Smooth muscle cell (in vitro differentiated cells): Measurements from ENCODE around the gene HDAC4. TPM values are rescaled to one million over a fixed set of nuclear protein-coding genes. Genes with fewer than 3 reads are reported as not detected.

ENCODE experiments used
- DNase-seq: peaks from one replicate; lab custom pipeline; 2025; ENCODE audit not compliant: unreplicated experiment; lab: John Stamatoyannopoulos, UW
- H2AFZ ChIP-seq: fragments of 200-600 bp; sonication (generic); 2 replicates; pipeline ENCODE4 v1.6.0; 2016; ENCODE audit warnings: antibody characterized with exemption, low read depth, mild to moderate bottlenecking
- H3F3A ChIP-seq: fragments of 200-600 bp; sonication (generic); 2 replicates; pipeline ENCODE4 v1.6.0; 2017; ENCODE audit warnings: antibody characterized with exemption, low read depth
- H3K27ac ChIP-seq: fragments of 200-600 bp; sonication (generic); 2 replicates; pipeline ENCODE4 v1.5.1; 2016; ENCODE audit warnings: low read depth, mild to moderate bottlenecking
- H3K27me3 ChIP-seq: fragments of 200-600 bp; sonication (generic); 2 replicates; pipeline ENCODE4 v1.6.1; 2016; ENCODE audit warnings: low read depth, mild to moderate bottlenecking
- H3K36me3 ChIP-seq: fragments of 200-600 bp; sonication (generic); 2 replicates; pipeline ENCODE4 v1.5.1; 2016; ENCODE audit warnings: low read depth
- H3K4me1 ChIP-seq: fragments of 200-600 bp; sonication (generic); 2 replicates; pipeline ENCODE4 v1.5.1; 2016; ENCODE audit warnings: low read depth
- H3K4me2 ChIP-seq: fragments of 200-600 bp; sonication (generic); 2 replicates; pipeline ENCODE4 v1.6.0; 2016; ENCODE audit warnings: mild to moderate bottlenecking
- H3K4me3 ChIP-seq: fragments of 200-600 bp; sonication (generic); 2 replicates; pipeline ENCODE4 v1.5.1; 2016; ENCODE audit warnings: mild to moderate bottlenecking
- H3K79me2 ChIP-seq: fragments of 200-600 bp; sonication (generic); 2 replicates; pipeline ENCODE4 v1.6.0; 2016; ENCODE audit warnings: low read depth, mild to moderate bottlenecking
- H3K9ac ChIP-seq: fragments of 200-600 bp; sonication (generic); 2 replicates; pipeline ENCODE4 v1.6.0; 2016; ENCODE audit warnings: low read depth
- H3K9me3 ChIP-seq: fragments of 200-600 bp; sonication (generic); replicated peaks from 2 replicates; pipeline ENCODE4 v1.5.1; 2016; ENCODE audit warnings: low read depth
- H4K20me1 ChIP-seq: fragments of 200-600 bp; sonication (generic); 2 replicates; pipeline ENCODE4 v1.6.0; 2016; ENCODE audit warnings: low read depth
- WGBS: methylation state at CpG from one replicate; pipeline ENCODE4 v1.1.7; 2016; ENCODE audit warnings: low lambda C conversion rate; 5-methylcytosine and 5-hydroxymethylcytosine counted together
- polyA plus RNA-seq: library from polyadenylated mRNA; unstranded; fragments of >200 nt; fragmentation: Nextera tagmentation; extraction: Ambion mirVana; gene quantifications from 2 replicates; pipeline ENCODE4 v1.2.1, GENCODE V29; 2016
- total RNA-seq: library from RNA; depleted of rRNA; stranded (reverse); fragments of >200 nt; gene quantifications from 2 replicates; pipeline ENCODE4 v1.2.3, GENCODE V29; 2014
- TF ChIP-seq, protein P1 (sequence below): fragments of 200-600 bp; sonication (generic); IDR thresholded peaks from 2 replicates; pipeline ENCODE4 v1.5.1; 2017; ENCODE audit warnings: borderline replicate concordance, mild to moderate bottlenecking, antibody characterized with exemption; ENCODE audit not compliant: insufficient read depth, poor library complexity, severe bottlenecking

The HDAC4 gene
- total and polyA plus RNA-seq, 2 experiments from 2014 or later: 6.2 to 35.7 TPM

DNA sequence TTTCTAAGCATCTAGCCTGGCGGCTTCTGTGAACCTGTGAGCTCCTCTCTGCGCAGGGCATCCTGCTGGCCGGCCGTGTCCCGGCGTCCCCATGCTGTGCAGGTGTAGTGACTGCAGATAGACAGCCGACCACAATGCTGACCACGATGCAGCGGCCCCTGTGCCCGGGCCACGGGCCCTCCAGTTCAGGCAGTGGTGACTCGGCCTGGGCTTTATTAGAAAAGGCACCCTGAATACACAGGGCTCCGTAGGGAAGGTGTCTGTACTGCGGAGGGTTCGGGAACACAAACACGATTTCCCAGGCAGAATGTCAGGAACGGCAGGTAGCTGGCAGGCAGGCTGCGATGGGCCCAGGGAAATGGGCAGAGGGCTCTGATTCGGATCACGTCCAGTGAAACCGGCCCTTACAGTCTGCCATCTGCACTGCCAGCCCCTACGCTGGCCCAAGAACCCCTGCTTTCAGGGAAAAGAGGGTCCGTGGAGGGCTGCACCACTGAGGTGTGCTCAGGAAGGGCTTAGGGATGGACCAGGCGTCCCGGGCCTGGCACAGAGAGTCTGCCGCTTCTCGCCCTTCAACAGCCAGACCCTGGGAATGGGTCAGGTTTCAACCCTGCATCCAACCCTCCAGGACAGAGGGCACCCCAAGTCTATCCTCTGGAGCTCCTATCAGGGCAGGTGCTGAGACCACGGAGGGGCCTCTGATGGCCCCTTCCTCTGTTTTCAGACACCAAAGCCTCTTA, 196.5 kb downstream of the HDAC4 start:
- DNase-seq: no peak
- Histone ChIP-seq H3K4me3 (no peak overlapping the region), H3F3A (no peaks in the 10 kb centered on the region), H3K4me1 (peaks cover 10% of the 10 kb centered on the region), H3K9me3 (no peaks in the 10 kb centered on the region), H3K27me3 (no peaks in the 10 kb centered on the region), H3K9ac (no peak overlapping the region), H3K4me2 (no peak overlapping the region), H3K27ac (no peak overlapping the region), H4K20me1 (peaks cover 72% of the 10 kb centered on the region), H2AFZ (no peak overlapping the region), H3K36me3 (no peaks in the 10 kb centered on the region), H3K79me2 (peaks cover 22% of the 10 kb centered on the region)
- 94% methylated on average over 28 of the region's 28 CpGs for WGBS
- TF ChIP-seq, protein P1, sequence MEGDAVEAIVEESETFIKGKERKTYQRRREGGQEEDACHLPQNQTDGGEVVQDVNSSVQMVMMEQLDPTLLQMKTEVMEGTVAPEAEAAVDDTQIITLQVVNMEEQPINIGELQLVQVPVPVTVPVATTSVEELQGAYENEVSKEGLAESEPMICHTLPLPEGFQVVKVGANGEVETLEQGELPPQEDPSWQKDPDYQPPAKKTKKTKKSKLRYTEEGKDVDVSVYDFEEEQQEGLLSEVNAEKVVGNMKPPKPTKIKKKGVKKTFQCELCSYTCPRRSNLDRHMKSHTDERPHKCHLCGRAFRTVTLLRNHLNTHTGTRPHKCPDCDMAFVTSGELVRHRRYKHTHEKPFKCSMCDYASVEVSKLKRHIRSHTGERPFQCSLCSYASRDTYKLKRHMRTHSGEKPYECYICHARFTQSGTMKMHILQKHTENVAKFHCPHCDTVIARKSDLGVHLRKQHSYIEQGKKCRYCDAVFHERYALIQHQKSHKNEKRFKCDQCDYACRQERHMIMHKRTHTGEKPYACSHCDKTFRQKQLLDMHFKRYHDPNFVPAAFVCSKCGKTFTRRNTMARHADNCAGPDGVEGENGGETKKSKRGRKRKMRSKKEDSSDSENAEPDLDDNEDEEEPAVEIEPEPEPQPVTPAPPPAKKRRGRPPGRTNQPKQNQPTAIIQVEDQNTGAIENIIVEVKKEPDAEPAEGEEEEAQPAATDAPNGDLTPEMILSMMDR: no peak

DNA sequence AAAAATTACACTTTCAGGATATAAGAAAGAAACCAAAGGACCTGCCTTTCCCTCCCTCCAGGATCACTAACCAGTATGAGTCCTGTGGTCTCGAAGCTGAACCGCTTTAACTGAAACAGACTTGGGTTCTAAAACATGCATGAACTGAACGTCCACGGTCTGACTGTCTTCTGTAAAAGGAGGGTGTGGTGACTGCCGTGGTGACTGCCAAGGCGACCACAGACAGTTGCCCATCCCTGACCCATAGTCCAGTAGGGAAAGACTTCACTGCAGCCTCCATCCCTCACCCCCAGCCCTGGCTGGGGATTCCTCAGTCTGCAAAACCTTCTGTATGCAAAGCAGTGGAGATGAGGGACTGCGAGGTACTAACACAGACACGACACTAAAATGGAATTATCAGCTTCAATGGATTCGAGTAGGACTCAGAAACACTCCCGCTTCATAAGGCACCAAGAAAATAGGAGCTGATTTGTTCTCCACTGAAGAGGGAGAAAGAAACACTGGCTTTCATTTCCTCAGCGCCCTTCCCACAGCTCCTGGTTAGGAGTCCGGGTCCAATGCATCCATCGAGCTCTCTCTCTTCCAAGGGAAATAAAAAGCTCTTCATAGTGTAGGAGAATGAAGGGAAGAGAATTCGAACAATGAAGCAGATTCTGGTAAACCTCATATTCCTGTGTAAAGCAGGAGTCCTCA, 197.2 kb downstream of the HDAC4 start:
- Histone ChIP-seq H3K36me3 (no peaks in the 10 kb centered on the region), H2AFZ (no peak overlapping the region), H4K20me1 (peaks cover 65% of the 10 kb centered on the region), H3F3A (no peaks in the 10 kb centered on the region), H3K79me2 (peaks cover 16% of the 10 kb centered on the region), H3K27me3 (no peaks in the 10 kb centered on the region), H3K4me3 (no peak overlapping the region), H3K9me3 (no peaks in the 10 kb centered on the region), H3K9ac (no peak overlapping the region), H3K4me1 (peaks cover 3% of the 10 kb centered on the region), H3K4me2 (no peak overlapping the region), H3K27ac (no peak overlapping the region)
- TF ChIP-seq, protein P1: no peak
- 88% methylated on average over 14 of the region's 14 CpGs for WGBS
- DNase-seq: no peak

DNA sequence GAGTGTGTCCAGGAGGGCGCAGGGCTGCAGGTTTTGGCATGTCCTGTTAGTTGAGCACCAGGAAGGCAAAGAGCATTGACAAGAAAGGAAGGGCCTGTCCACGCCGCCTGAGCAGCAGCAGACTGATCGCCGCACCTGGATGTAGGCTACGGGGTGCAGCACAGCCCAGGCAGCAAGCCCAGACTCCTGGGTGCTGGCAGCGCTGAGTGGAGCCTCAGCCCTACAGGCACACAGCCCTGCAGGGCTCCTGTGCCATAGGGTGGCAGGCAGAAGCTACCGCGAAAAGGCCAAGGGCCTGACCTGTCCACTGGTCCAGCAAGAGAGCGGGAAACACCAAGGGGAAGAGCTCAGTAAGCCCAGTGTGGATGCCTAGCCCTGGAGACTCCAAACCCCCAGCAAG, 198.0 kb downstream of the HDAC4 start:
- no peak for DNase-seq
- Histone ChIP-seq H4K20me1 (peaks cover 60% of the 10 kb centered on the region), H3K4me2 (no peak overlapping the region), H3K9me3 (no peaks in the 10 kb centered on the region), H2AFZ (no peak overlapping the region), H3K4me1 (no peaks in the 10 kb centered on the region), H3K79me2 (peaks cover 15% of the 10 kb centered on the region), H3K9ac (no peak overlapping the region), H3K27ac (no peak overlapping the region), H3K36me3 (no peaks in the 10 kb centered on the region), H3K27me3 (no peaks in the 10 kb centered on the region), H3F3A (no peaks in the 10 kb centered on the region), H3K4me3 (no peak overlapping the region)
- TF ChIP-seq, protein P1: no peak
- 99% methylated on average over 10 of the region's 10 CpGs for WGBS
